Endothelial cell of umbilical vein (primary cell): ENCODE measurements around the gene FAM187B. TPM values are rescaled to one million over a fixed set of nuclear protein-coding genes. Genes with fewer than 3 reads are reported as not detected.

ENCODE experiments used
- BruUV-seq: library from RNA; stranded (reverse); fragments of 400-500 nt; replicated peaks from 2 replicates; lab custom pipeline; 2021; lab: Mats Ljungman, UMichigan
- CTCF ChIA-PET: fragments of 300-600, 350-600 bp; sonication (Branson Sonifier 250); formaldehyde crosslinking; loops from one replicate; lab custom pipeline; 2021; ENCODE audit warnings: antibody characterized with exemption, inconsistent platforms; lab: Charles Lee
- POLR2A ChIA-PET: fragments of 300-600, 350-600 bp; sonication (Branson Sonifier 250); formaldehyde crosslinking; loops from one replicate; lab custom pipeline; 2021; ENCODE audit warnings: antibody characterized with exemption, inconsistent platforms; lab: Charles Lee
- DNase-seq: peaks from one replicate; pipeline ENCODE4 v3.0.0-alpha.2; 2011; ENCODE audit warnings: low read depth, low spot score
- FAIRE-seq: peaks from 2 replicates; lab custom pipeline; 2011; peaks lifted over from hg19 to GRCh38; lab: Jason Lieb, UNC
- H2AFZ ChIP-seq: 2 replicates; pipeline ENCODE4 v1.6.0; 2012; ENCODE audit warnings: low read depth, low read length, control low read depth, inconsistent platforms
- H3K27ac ChIP-seq: 2 replicates; pipeline ENCODE4 v1.5.1; 2011; ENCODE audit warnings: low read depth, mild to moderate bottlenecking, control low read depth, low read length, moderate library complexity; ENCODE audit not compliant: insufficient read depth
- H3K27me3 ChIP-seq, 2 experiments: 2 replicates each; pipeline versions ENCODE4 v1.6.0 to v1.6.1; 2011; ENCODE audit warnings: low read length in 2 of 2, mixed read lengths in 1 of 2; ENCODE audit not compliant: control insufficient read depth in 2 of 2, insufficient read depth in 2 of 2
- H3K36me3 ChIP-seq, 2 experiments: 2 replicates in 1 of 2; 3 replicates in 1 of 2; pipeline ENCODE4 v1.5.1; 2011; ENCODE audit warnings: low read length in 2 of 2, mild to moderate bottlenecking in 1 of 2, moderate library complexity in 1 of 2; ENCODE audit not compliant: control insufficient read depth in 2 of 2, insufficient read depth in 2 of 2; ENCODE audit errors: extremely low read depth in 1 of 2
- H3K4me1 ChIP-seq: 3 replicates; pipeline ENCODE4 v1.5.1; 2011; ENCODE audit warnings: mild to moderate bottlenecking, low read length; ENCODE audit not compliant: control insufficient read depth, insufficient read depth; ENCODE audit errors: extremely low read depth
- H3K4me2 ChIP-seq: 2 replicates; pipeline ENCODE4 v1.6.1; 2011; ENCODE audit warnings: low read length, control low read depth, mixed read lengths; ENCODE audit not compliant: insufficient read depth
- H3K4me3 ChIP-seq, 3 experiments: fragments of 200-600 bp in 1 of 3; sonication (generic), shearing (Covaris generic) in 1 of 3; replicated peaks in 1 of 3; 2 replicates each; pipeline ENCODE4 v1.5.1; 2011 to 2016; ENCODE audit warnings: control low read depth in 3 of 3, low read length in 3 of 3, mild to moderate bottlenecking in 2 of 3, inconsistent platforms in 1 of 3, low read depth in 1 of 3, moderate library complexity in 1 of 3; ENCODE audit not compliant: insufficient read depth in 1 of 3
- H3K79me2 ChIP-seq: 2 replicates; pipeline ENCODE4 v1.6.0; 2012; ENCODE audit warnings: low read length, inconsistent platforms; ENCODE audit not compliant: control insufficient read depth, insufficient read depth
- H3K9ac ChIP-seq: replicated peaks from 2 replicates; pipeline ENCODE3; 2011; ENCODE audit warnings: low read length, control low read depth; ENCODE audit not compliant: insufficient read depth; ENCODE audit errors: extremely low read depth
- H3K9me1 ChIP-seq: replicated peaks from 3 replicates; pipeline ENCODE4 v1.6.0; 2011; ENCODE audit warnings: mild to moderate bottlenecking, low read length; ENCODE audit not compliant: control insufficient read depth, insufficient read depth; ENCODE audit errors: extremely low read depth
- H3K9me3 ChIP-seq: replicated peaks from 2 replicates; pipeline ENCODE4 v1.5.1; 2012; ENCODE audit warnings: low read length, inconsistent platforms; ENCODE audit not compliant: control insufficient read depth, insufficient read depth
- H4K20me1 ChIP-seq: replicated peaks from 2 replicates; pipeline ENCODE3; 2011; ENCODE audit warnings: mild to moderate bottlenecking, low read length; ENCODE audit not compliant: control insufficient read depth, insufficient read depth; ENCODE audit errors: extremely low read depth
- EZH2 ChIP-seq: IDR thresholded peaks from 2 replicates; pipeline ENCODE4 v1.6.1; 2012; ENCODE audit warnings: borderline replicate concordance, low read depth, mild to moderate bottlenecking, moderate library complexity, low read length, inconsistent platforms; ENCODE audit not compliant: severe bottlenecking
- FOS ChIP-seq: IDR thresholded peaks from 2 replicates; pipeline ENCODE4 v1.6.1; 2011; ENCODE audit warnings: mild to moderate bottlenecking, low read length, moderate library complexity, borderline replicate concordance; ENCODE audit not compliant: insufficient read depth
- GATA2 ChIP-seq: IDR thresholded peaks from 2 replicates; pipeline ENCODE4 v1.7.0; 2011; ENCODE audit warnings: low read depth, mild to moderate bottlenecking, moderate library complexity, mixed read lengths, low read length; ENCODE audit not compliant: insufficient read length, insufficient read depth
- JUN ChIP-seq: IDR thresholded peaks from 2 replicates; pipeline ENCODE4 v1.6.1; 2011; ENCODE audit warnings: borderline replicate concordance, low read depth; ENCODE audit not compliant: insufficient read length, insufficient read depth
- MYC ChIP-seq: IDR thresholded peaks from one replicate; pipeline ENCODE4 v1.6.1; 2011; ENCODE audit warnings: mild to moderate bottlenecking, low read depth, low read length
- POLR2A ChIP-seq: IDR thresholded peaks from 2 replicates; pipeline ENCODE4 v1.6.1; 2012; ENCODE audit warnings: low read depth, mild to moderate bottlenecking, control low read depth, low read length
- POLR2AphosphoS5 ChIP-seq: IDR thresholded peaks from 2 replicates; pipeline ENCODE4 v1.6.1; 2012; ENCODE audit warnings: low read depth, mild to moderate bottlenecking, control low read depth, low read length, moderate library complexity; ENCODE audit not compliant: insufficient read depth
- dilution Hi-C: fragments of 300-500 bp; cut with MboI; formaldehyde crosslinking; loops from one replicate; pipeline ENCODE4 v1.15.0; 2019; ENCODE audit warnings: low sequenced_read_pairs; ENCODE audit not compliant: extremely low pct_ligation_motif_present
- intact Hi-C: fragments of 100-400 bp; cut with micrococcal nuclease; formaldehyde crosslinking; loops from one replicate; pipeline ENCODE4 v1.10.0; 2022
- polyA plus RNA-seq, 4 experiments: library from polyadenylated mRNA; depleted of rRNA in 3 of 4; stranded (reverse) in 3 of 4; unstranded in 1 of 4; fragments of >200 nt; gene quantifications; 2 replicates each; pipeline versions ENCODE4 v1.2.1 to v1.2.3, GENCODE V29; 2011 to 2012; ENCODE audit warnings: missing spikeins in 1 of 4
- total RNA-seq: library from RNA; stranded (reverse); gene quantifications from 2 replicates; pipeline ENCODE4 v1.2.3, GENCODE V29; 2021
- TF ChIP-seq, protein P1 (sequence below): IDR thresholded peaks from 2 replicates; pipeline ENCODE4 v1.6.1; 2011; ENCODE audit not compliant: insufficient read depth, insufficient read length
- TF ChIP-seq, protein P2 (sequence below), 2 donors: IDR thresholded peaks; 1 replicate in 1 of 2; 2 replicates in 1 of 2; pipeline ENCODE4 v1.5.1; 2011; ENCODE audit warnings: low read length in 2 of 2, mild to moderate bottlenecking in 2 of 2, moderate library complexity in 2 of 2, control low read depth in 1 of 2, inconsistent platforms in 1 of 2, low read depth in 1 of 2; ENCODE audit not compliant: insufficient read depth in 1 of 2; ENCODE audit errors: extremely low read depth in 1 of 2

Gene FAM187B
- total and polyA plus RNA-seq, 2 donors (not counting 3 experiments of a cell fraction or from before 2014, with no cell fraction given), result not detected

DNA sequence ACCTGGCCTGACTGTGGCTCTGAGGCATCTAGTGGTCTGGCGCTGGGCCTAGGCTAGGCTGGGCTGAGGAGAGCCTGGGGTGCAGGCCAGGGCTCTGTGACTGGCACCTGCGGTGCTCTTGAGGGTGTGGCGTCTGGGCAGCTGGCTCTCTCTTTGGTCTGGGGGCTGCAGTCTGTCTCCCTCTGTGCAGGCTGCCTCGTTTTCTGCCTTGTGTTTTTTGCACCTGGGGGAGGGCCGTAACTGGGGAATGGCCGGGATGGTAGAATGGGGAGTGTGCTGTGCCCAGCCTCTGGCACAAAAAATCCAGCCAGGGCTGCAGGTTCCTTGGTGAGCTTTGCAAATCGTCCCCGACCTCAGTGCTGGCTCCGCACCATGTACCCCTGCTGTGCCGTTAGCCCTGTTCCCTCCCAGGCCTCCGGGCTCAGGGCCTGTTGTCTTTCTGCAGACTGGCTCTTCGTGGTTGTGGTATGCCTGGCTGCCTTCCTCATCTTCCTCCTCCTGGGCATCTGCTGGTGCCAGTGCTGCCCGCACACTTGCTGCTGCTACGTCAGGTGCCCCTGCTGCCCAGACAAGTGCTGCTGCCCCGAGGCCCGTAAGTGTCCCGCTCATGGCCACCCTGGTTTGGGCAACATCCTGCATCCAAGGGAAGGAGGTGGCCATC, 33.7 kb upstream of the FAM187B start:
- BruUV-seq, result no TSS peak
- no peak for TF ChIP-seq JUN
- FAIRE-seq, result no peak
- intact Hi-C loops, result loop anchor here (10.0 kb wide), 1 partner anchor 227 kb away; the partner anchor contains the start of gene SCN1B
- H3K4me1 ChIP-seq, result peaks cover 4% of the 10 kb centered on the region
- H3K9ac ChIP-seq, result no peak overlapping the region
- H3K27me3 ChIP-seq, result no peaks in the 10 kb centered on the region
- H3K4me3 ChIP-seq, result no peak overlapping the region
- ChIA-PET CTCF (no interaction called here), POLR2A (interaction anchor here (1.1 kb wide), 1 partner anchor 121 kb away, joined by 4 read pairs; no protein-coding TSS in a partner anchor)
- dilution Hi-C loops, result no loop called here
- no peaks in the 10 kb centered on the region for H4K20me1 ChIP-seq
- H3K79me2 ChIP-seq, result peaks cover under 1% of the 10 kb centered on the region
- H2AFZ ChIP-seq, result no peak overlapping the region
- H3K27ac ChIP-seq, result no peak overlapping the region
- H3K4me2 ChIP-seq, result no peak overlapping the region
- H3K36me3 ChIP-seq, result no peaks in the 10 kb centered on the region
- no peaks in the 10 kb centered on the region for H3K9me3 ChIP-seq
- no peaks in the 10 kb centered on the region for H3K9me1 ChIP-seq
- no peak for DNase-seq

DNA sequence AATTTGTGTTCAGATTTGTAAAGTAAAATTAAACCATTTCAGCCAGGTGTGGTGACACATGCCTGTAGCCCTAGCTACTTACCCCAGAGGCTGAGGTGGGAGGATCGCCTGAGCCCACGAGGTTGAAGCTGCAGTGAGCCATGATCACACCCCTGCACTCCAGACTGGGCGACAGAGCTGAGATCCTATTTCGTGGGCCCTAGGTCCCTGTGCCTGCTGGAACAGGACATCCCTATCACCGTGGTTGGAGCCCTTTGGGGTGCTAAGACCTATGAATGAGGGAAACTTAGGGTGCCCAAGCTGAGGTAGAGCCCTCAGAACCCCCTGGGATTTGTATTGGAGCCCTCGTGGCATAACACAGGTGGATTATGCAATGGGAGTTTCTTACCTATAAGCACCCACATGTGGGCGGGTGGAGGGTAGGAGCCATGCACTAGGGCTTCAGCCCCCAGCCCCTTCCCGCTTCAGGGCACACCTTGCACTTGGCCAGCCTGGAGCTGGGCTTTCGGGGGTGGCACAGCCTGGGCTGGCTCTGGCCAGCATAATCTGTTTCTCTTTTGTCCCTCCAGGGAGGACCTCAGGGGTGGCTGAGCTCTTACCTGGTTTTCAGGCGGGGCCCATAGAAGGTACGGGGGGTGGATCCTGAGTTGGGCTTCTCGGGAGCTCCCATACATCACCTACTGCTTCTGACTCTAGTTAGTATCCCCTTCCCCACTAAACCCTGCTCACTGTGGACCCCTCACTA, 33.0 kb upstream of the FAM187B start:
- dilution Hi-C loops (no loop called here), intact Hi-C loops (loop anchor here (10.0 kb wide), 1 partner anchor 227 kb away; the partner anchor contains the start of gene SCN1B)
- no peak for FAIRE-seq
- Histone ChIP-seq H3K4me1 (no peaks in the 10 kb centered on the region), H3K79me2 (no peaks in the 10 kb centered on the region), H2AFZ (no peak overlapping the region), H3K4me3 (no peak overlapping the region), H4K20me1 (no peaks in the 10 kb centered on the region), H3K36me3 (no peaks in the 10 kb centered on the region), H3K9me1 (no peaks in the 10 kb centered on the region), H3K27ac (no peak overlapping the region), H3K27me3 (no peaks in the 10 kb centered on the region), H3K4me2 (no peak overlapping the region), H3K9ac (no peak overlapping the region), H3K9me3 (no peaks in the 10 kb centered on the region)
- DNase-seq, result no peak
- TF ChIP-seq, protein P1, sequence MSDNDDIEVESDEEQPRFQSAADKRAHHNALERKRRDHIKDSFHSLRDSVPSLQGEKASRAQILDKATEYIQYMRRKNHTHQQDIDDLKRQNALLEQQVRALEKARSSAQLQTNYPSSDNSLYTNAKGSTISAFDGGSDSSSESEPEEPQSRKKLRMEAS, result no peak
- TF ChIP-seq POLR2A (no peak), GATA2 (no peak), JUN (no peak), POLR2AphosphoS5 (no peak), EZH2 (no peak), FOS (no peak), MYC (no peak)
- TF ChIP-seq, protein P2, sequence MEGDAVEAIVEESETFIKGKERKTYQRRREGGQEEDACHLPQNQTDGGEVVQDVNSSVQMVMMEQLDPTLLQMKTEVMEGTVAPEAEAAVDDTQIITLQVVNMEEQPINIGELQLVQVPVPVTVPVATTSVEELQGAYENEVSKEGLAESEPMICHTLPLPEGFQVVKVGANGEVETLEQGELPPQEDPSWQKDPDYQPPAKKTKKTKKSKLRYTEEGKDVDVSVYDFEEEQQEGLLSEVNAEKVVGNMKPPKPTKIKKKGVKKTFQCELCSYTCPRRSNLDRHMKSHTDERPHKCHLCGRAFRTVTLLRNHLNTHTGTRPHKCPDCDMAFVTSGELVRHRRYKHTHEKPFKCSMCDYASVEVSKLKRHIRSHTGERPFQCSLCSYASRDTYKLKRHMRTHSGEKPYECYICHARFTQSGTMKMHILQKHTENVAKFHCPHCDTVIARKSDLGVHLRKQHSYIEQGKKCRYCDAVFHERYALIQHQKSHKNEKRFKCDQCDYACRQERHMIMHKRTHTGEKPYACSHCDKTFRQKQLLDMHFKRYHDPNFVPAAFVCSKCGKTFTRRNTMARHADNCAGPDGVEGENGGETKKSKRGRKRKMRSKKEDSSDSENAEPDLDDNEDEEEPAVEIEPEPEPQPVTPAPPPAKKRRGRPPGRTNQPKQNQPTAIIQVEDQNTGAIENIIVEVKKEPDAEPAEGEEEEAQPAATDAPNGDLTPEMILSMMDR (IDR thresholded peaks at IDR 0.05; ENCODE audit: extremely low read depth in 1 of 2, insufficient read depth in 1 of 2, low read depth in 1 of 2, low read length in 2 of 2), result no peak
- POLR2A ChIA-PET, result interaction anchor here (1.1 kb wide), 1 partner anchor 120 kb away, joined by 4 read pairs; no protein-coding TSS in a partner anchor
- no TSS peak for BruUV-seq
- CTCF ChIA-PET, result interaction anchor here (0.7 kb wide), 1 partner anchor 107 kb away, joined by 3 read pairs; the partner anchor contains the start of gene FXYD5
